ENCODE measurements around the gene ABHD16B.
A peak's percentile ranks its signal among the peaks of the same experiment; 100 is the strongest.

Gene ABHD16B

GRCh38 chr20:63896264-63897105 is 35.2 kb downstream of the ABHD16B start:
- CTCF ChIA-PET: interaction anchor here (0.6 to 1.5 kb wide), 5 partner anchors 11 to 1245 kb away, joined by 3 to 6 read pairs (median 4); no protein-coding TSS in a partner anchor
- Mint-ChIP-seq H3K4me1 (peaks cover 57% of the 10 kb centered on the region), H3K36me3 (peaks cover 36% of the 10 kb centered on the region), H3K4me3 (peak overlapping the region; percentile 97), H3K27ac (peak overlapping the region; percentile 98), H3K27me3 (no peaks in the 10 kb centered on the region), H3K9me3 (no peaks in the 10 kb centered on the region)
- DNase-seq: peak; percentile 54

GRCh38 chr20:63897978-63898561 is 36.8 kb downstream of the ABHD16B start:
- Mint-ChIP-seq H3K36me3 (peaks cover 43% of the 10 kb centered on the region), H3K9me3 (no peaks in the 10 kb centered on the region), H3K4me1 (peaks cover 68% of the 10 kb centered on the region), H3K4me3 (no peak overlapping the region), H3K27ac (peak overlapping the region; percentile 9), H3K27me3 (no peaks in the 10 kb centered on the region)
- DNase-seq: no peak
- CTCF ChIA-PET: interaction anchor here (1.5 kb wide), 1 partner anchor 76 kb away, joined by 4 read pairs; no protein-coding TSS in a partner anchor

- peak; percentile 47 for DNase-seq
- CTCF ChIA-PET: interaction anchor here (0.5 kb wide), 1 partner anchor 23 kb away, joined by 4 read pairs; no protein-coding TSS in a partner anchor
- H3K27ac Mint-ChIP-seq: peak overlapping the region; percentile 67
- no peak overlapping the region for H3K4me3 Mint-ChIP-seq
- peaks cover 45% of the 10 kb centered on the region for H3K36me3 Mint-ChIP-seq
- H3K4me1 Mint-ChIP-seq: peaks cover 75% of the 10 kb centered on the region
- H3K27me3 Mint-ChIP-seq: no peaks in the 10 kb centered on the region
- H3K9me3 Mint-ChIP-seq: no peaks in the 10 kb centered on the region
Observed at GRCh38 chr20:63898882-63899558, 37.7 kb downstream of the ABHD16B start.

- H3K27me3 Mint-ChIP-seq: no peaks in the 10 kb centered on the region
- H3K36me3 Mint-ChIP-seq: peaks cover 49% of the 10 kb centered on the region
- no peak overlapping the region for H3K27ac Mint-ChIP-seq
- CTCF ChIA-PET: no interaction called here
- H3K4me3 Mint-ChIP-seq: no peak overlapping the region
- H3K9me3 Mint-ChIP-seq: no peaks in the 10 kb centered on the region
- H3K4me1 Mint-ChIP-seq: peaks cover 78% of the 10 kb centered on the region
- no peak for DNase-seq
Observed at GRCh38 chr20:63900413-63900812, 39.1 kb downstream of the ABHD16B start.

- no peak for DNase-seq
- Mint-ChIP-seq H3K27me3 (no peaks in the 10 kb centered on the region), H3K27ac (peak overlapping the region; percentile 99), H3K4me1 (peaks cover 64% of the 10 kb centered on the region), H3K36me3 (peaks cover 28% of the 10 kb centered on the region), H3K4me3 (no peak overlapping the region), H3K9me3 (no peaks in the 10 kb centered on the region)
- CTCF ChIA-PET: no interaction called here
Observed at GRCh38 chr20:63903796-63904561, 42.7 kb downstream of the ABHD16B start.

DNA sequence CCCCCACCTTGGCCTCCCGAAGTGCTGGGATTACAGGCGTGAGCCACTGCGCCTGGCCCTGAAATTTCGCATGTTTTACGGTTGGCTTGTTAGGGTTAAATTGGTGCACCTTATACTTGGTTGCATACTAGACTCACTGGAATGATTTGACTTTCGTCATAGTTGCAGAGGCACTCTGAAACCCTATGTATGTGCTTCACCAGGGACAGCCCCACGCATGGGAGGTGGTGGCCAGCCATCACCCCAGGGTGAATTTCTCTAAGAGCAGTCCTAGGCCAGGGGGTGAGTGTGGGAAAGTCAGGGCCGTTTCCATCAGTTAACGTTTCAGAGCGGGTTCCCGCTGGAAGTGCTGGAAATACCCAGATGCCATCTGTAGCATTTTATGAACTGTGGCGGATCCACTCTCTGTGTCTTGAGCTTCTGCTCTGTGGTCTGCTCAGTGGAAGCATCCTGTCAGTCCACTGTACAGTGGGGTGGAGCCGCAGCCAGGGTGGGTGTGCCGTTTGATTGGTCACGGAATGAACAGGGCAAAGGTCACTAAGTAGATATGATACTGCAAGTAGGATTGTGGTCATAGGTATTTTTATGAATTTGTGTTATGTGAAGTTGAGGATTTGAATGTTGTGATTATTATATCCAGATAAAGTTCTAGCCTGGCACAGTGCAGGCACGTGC is 46.8 kb downstream of the ABHD16B start:
- DNase-seq: no peak
- no peak overlapping the region for H3K4me3 Mint-ChIP-seq
- CTCF ChIA-PET: interaction anchor here (1.0 to 1.7 kb wide), 3 partner anchors 12 to 149 kb away, joined by 3 to 5 read pairs (median 4); no protein-coding TSS in a partner anchor
- no peaks in the 10 kb centered on the region for H3K27me3 Mint-ChIP-seq
- H3K27ac Mint-ChIP-seq: peak overlapping the region; percentile 43
- peaks cover 56% of the 10 kb centered on the region for H3K4me1 Mint-ChIP-seq
- H3K36me3 Mint-ChIP-seq: peaks cover 24% of the 10 kb centered on the region
- no peaks in the 10 kb centered on the region for H3K9me3 Mint-ChIP-seq

GRCh38 chr20:63911176-63911575 is 49.9 kb downstream of the ABHD16B start:
- no peak for DNase-seq
- CTCF ChIA-PET: no interaction called here
- H3K4me1 Mint-ChIP-seq: peaks cover 46% of the 10 kb centered on the region
- peaks cover 2% of the 10 kb centered on the region for H3K9me3 Mint-ChIP-seq
- no peak overlapping the region for H3K4me3 Mint-ChIP-seq
- H3K27ac Mint-ChIP-seq: no peak overlapping the region
- no peaks in the 10 kb centered on the region for H3K27me3 Mint-ChIP-seq
- H3K36me3 Mint-ChIP-seq: peaks cover 32% of the 10 kb centered on the region
